HG03439 (cell line): ENCODE data around the gene RPA3.

Experiments
- ATAC-seq: cut with Tn5 transposase; IDR thresholded peaks from one replicate; pipeline ENCODE4 v1.9.1; 2021; ENCODE audit warnings: mild to moderate bottlenecking, moderate library complexity; ENCODE audit not compliant: unreplicated experiment

Gene RPA3

GRCh38 chr7:7613210-7613609 lies 105.2 kb downstream of the RPA3 start:
- ATAC-seq: no peak

- no peak for ATAC-seq
These were observed 105.9 kb downstream of the RPA3 start for GRCh38 chr7:7612519-7612918.

DNA sequence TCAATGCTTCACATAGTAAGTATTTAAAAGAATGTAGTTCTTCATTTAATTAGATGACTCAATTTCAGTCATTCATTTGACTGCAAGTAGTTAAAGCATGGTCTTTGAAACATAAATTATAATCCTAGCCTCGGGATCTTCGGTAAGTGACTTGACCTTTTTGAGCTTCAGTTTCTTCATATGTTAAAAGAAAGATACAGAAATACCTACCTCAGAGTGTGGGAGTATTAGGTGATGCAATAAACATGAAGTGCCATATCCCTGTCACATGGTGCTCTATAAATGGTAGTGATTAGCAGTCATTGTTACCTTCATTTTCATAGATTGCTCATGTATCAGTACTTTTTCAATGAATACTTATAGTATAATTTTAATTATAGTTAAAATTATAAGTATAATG lies 109.1 kb downstream of the RPA3 start:
- ATAC-seq: no peak

DNA sequence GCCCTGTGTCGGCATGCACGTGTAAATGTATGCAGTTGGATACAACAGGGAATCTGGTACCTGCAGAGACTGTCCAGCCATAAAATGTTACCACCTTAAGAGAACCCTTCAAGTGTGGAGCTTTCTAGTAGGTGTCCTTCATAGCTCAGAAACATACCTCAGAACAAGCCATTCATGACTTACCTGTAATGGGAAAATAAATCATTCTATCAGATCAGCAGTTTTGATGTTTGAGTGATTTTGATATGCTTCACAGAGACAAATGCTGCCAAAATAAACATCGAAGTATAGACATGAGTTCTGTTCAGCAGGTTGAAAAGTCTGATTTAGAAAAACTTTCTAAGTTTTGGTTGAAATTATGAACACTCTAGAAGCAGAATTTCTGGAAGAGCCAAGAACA lies 111.4 kb downstream of the RPA3 start:
- no peak for ATAC-seq

- ATAC-seq: no peak
These were observed 122.2 kb downstream of the RPA3 start for GRCh38 chr7:7596176-7596575.

DNA sequence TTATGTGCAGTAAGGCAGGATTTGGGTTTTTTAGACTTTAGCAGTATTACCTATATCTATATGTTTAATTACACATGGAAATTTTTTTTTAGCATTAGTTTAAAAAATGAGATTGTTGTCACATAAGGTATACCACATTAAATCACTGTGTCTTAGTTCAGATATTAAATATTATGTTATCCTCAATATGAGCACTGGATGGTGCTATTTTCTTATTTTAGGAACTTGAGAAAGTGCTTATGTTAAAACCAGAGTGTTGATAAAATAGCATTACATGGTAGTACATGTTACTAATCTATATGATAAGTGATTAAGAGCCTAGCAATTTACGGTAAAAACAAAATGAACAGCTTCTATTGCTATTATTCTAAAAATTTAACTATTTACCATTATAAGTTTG lies 123.0 kb downstream of the RPA3 start:
- ATAC-seq: no peak
